Stimulated activated CD8-positive, alpha-beta memory T cell treated with anti-CD3 and anti-CD28 coated beads, Interleukin-12 subunit alpha, Interleukin-12 subunit beta, amount 100 ng/mL, for 4 hours (primary cell): ENCODE measurements around the gene FBLN7.

ENCODE experiments used
- DNase-seq: peaks from one replicate; pipeline ENCODE4 v3.0.0-alpha.2; 2020; ENCODE audit warnings: low read depth

The FBLN7 gene

DNA sequence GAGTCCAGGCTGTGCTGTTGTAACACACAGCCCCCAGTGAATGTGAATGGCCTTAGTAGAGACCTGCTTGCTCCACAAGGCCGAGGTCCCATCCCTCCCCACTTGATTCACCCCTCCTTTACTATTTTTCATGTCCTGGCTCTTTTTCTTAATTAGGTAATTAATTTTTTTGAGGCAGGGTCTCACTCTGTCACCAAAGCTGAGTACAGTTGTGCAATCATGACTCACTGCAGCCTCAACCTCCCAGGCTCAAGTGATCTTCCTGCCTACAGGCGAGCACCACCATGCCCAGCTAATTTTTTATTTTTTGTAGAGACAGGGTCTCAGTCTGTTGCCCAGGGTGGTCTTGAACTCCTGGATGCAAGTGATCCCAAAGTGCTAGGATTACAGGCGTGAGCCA, 19.3 kb downstream of the FBLN7 start:
- DNase-seq, result no peak

DNA sequence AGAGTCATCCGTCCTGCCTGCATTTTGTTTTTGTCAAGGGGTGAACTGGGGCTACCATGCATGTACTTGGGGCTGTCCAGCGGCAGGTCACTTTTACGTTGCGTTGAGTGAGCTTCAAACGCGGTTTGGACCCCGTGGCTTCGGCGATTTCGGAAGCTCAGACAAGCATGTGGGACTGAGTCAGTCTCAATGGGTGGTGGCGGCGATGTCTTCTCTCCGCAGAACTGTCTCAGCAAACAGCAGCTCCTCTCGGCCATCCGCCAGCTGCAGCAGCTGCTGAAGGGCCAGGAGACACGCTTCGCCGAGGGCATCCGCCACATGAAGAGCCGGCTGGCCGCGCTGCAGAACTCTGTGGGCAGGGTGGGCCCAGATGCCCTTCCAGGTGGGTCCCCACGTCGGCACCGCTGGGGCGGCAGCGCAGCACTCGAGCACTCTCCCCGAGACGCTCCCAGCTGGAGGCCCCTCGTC, 21.3 kb downstream of the FBLN7 start:
- DNase-seq, result no peak

DNA sequence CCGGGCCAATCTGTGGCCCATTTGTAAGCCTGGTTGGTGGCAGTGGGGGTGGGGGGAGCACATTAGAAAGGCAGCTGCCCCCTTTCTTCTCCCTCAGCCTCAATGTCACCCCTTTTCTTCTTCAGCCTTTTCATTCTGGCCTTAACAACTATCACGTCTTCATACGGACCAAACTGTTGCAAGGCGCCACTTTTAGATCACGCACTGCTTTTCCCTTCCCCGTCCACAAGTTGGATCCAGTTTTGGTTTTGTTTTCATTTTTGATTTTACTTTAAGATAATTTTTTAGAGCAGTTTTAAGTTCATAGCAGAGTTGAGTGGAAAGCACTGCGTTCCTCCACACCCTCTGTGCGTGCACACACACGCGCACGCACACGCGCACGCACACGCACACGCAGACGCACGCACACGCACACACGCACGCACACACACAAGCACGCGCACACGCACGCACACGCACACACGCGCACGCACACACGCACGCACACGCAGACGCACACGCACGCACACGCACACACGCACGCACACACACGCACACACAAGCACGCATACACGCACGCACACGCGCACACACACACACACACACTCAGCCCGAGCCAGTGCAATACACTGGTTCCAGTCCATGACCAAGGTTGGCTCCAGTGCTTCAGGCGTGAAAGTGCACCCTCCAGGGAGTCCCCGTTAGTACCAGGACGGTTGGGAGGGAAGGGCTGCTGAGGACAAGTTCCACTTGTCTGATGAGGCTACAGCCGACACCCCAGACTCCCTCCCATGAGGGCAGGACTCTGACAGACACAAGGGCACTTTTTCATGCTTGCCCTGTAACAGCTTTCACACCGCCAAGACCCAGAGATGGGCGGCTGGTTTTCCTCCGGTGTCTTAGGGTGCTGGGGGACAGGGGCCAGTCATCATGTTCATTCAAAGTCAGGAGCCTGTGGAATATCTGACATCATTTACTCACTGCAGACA, 22.4 kb downstream of the FBLN7 start:
- no peak for DNase-seq

DNA sequence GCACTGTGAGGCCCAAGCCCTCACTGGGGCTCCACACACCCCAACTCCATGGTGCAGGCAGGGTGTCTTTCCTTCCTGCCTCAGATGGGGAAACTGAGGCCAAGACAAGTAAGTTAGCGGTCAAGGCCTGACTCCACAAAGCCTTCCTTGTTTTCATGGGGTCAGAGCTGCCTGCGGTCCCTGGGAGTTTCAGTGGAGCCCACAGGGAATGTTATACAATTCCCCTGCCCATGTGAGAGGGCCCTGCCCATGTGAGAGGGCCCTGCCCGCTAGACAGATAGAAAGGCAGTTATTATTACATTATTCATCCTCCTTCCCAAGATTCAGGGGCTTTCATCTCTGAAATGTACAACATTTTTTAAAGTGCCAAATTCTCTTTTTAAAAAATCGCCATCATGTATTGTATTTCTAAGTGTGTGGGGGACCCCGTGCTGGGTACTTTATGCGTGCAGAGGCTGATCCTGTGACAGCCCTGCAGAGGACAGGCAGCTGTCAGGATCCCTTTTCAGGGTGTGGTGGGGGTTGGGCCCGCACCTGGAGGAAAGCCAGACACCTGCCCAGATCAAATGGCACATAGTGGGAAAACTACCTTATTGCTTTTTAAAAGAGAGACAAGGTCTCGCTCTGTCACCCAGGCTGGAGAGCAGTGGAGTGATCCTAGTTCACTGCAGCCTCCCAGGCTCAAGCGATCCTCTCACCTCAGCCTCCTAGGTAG, 23.4 kb downstream of the FBLN7 start:
- DNase-seq, result no peak

DNA sequence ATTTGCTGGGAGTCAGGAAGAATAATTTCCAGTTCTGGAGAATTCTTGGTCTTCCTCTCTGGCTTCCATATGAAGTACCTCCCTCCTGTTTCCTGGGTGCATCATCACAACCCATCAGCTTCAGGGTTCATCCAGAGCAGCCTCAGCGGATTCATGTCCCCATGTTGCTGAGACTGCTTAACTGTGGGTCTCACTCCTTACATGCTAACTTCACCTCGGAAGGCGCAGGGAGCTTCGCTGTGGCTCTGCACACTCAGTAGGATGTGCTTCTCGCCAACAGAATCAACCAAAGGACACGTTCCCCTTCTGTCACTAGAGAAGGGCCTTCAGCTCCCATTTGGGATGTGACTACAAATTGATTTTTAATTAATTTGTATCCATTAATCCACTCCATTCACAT, 24.2 kb downstream of the FBLN7 start:
- DNase-seq, result no peak

DNA sequence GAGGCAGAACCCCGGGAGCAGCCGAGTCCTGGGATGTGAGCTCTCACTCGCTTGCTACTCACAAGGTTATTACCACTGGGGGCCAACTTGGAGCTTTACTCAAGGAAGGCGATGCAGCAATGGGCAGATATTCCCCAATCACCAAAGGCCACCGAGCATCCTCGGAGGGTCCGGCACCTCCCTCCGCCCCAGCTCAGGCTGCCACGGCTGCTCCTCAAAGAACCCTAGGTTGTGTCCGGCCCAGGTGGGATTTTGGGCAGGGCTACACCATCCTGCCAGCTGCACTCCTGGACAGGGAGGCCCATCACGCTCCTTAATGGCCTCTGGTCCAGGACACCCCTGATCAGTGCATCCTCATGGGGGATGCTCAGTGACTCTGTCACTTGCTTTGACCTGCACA, 24.8 kb downstream of the FBLN7 start:
- DNase-seq, result no peak

DNA sequence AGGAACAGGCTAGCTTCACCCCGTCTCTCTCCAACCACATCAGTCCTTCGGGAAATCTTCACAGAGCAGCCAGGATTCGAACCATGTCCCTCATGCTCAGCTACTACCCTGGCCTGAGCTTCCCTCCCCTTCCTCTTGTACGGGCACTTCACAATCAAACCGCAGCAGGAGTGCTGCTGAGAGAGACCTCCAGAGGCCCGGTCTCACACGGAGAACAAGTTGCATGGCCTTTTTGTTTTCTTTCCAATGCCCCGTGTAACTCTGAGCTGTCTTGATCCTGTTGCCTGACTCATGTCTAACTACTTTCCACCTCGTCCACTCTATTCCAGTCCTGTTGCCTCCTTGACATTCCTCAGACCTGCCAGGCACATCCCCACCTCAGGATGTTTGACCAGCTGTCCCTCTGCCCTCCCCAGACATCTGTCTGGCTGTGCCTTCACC, 25.4 kb downstream of the FBLN7 start:
- no peak for DNase-seq

DNA sequence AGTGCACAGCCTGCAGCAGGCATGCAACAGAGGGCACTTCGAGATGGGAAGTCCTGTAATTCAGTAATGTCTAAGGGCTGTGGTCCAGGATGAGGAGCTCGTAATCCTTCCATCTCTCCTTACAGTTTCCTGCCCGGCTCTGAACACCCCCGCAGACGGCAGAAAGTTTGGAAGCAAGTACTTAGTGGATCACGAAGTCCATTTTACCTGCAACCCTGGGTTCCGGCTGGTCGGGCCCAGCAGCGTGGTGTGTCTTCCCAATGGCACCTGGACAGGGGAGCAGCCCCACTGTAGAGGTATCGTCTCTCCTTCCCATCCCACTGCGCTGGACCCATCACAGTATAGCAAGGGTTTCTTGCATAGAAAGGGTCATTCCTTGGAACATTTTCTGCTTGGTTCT, 26.7 kb downstream of the FBLN7 start:
- DNase-seq, result no peak

DNA sequence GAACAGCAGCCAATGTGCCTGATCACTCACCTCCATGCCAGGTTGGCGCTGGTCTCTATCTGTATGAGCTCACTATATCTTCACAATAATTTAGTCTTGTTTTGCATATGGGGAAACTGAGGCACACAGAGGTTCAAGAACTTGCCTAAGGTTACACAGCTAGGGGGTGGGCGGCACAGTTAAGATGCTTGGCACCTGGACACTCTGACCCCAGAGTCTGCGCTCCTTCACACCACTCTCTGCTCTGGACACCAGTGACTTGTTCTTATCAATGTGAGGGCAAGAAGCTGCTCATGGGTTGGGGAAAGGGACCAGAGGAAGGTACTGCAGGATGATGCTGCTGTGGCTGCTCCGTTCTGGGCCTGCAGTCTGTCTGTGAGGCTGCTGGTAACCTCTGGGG, 27.1 kb downstream of the FBLN7 start:
- no peak for DNase-seq

DNA sequence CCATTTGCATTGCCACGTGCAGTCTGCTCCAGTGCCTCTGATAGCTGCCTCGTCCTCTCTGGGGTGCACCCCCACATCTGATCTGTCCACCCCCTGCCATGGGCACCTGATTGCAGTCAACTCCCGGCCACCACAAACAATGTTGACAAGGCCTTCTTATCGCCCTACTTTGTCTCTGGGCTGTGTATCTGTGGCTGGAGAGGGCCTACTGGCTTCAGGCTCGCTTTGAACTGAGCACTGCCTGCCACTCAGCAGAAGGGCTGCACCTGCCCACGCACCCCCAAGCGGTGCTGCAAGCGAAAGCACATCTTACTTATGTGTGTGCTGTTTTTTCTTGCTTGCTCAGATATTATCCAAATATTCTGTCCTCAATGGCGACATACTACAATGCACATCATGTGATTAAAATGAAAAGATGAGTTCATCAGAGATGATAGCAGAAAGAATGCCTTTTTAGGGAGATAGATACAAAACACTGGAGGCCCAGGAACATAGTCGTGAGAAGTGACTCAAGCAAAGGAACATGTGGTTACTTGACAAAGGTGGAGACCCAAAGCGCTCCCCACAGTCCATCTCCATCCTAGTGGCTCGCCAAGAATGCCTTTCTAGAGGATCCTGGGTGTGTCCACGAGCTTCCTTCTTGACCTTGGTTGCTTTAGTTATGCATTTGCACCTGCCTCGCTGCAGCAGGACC, 28.8 kb downstream of the FBLN7 start:
- no peak for DNase-seq

DNA sequence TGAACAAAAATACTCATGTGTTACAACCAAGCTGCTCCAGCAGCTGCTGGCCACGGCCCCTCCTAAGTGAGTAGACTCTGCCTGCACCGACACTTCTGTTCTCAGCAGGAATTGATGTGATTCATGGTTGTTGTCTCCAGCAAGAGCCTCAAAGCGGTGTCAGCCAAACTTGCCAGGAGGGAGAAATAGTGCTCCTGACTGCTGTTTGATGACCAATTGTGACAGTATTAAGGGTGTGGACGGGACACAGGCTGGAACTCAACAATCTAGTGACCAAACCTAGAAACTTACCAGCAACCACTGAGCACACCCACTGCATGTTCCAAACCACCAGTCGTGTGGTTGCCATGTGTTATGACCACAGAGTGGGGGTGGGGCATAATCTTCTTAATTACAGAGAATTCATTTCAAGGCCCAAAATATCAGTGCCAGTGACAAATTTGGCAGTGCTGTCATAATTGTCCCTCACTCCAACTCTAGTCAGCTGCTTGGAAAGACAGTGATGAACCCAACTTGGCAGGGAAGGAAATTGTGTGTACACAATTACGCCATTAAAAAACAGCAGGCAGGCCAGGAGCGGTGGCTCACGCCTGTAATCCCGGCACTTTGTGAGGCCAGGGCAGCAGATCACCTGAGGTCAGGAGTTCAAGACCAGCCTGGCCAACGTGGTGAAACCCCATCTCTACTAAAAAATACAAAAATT, 30.4 kb downstream of the FBLN7 start:
- no peak for DNase-seq

DNA sequence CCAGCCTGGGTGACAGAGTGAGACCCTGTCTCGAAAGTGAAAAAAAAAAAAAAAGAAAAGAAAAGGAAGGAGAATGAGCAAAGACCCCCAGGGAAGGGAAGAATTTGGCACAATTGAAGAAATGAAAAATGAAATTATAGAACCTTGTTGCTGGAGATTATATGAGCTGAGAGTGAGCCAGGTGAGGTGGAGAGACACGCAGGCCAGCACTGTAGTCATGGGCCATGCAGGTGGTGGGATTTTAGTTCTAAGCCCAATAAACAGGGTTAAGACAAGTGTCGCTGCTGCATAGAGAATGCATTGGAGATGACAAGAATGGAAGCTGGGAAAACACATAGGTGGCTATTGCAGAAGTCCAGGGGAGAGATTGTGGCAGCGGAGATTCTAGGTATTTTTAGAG, 32.3 kb downstream of the FBLN7 start:
- no peak for DNase-seq

DNA sequence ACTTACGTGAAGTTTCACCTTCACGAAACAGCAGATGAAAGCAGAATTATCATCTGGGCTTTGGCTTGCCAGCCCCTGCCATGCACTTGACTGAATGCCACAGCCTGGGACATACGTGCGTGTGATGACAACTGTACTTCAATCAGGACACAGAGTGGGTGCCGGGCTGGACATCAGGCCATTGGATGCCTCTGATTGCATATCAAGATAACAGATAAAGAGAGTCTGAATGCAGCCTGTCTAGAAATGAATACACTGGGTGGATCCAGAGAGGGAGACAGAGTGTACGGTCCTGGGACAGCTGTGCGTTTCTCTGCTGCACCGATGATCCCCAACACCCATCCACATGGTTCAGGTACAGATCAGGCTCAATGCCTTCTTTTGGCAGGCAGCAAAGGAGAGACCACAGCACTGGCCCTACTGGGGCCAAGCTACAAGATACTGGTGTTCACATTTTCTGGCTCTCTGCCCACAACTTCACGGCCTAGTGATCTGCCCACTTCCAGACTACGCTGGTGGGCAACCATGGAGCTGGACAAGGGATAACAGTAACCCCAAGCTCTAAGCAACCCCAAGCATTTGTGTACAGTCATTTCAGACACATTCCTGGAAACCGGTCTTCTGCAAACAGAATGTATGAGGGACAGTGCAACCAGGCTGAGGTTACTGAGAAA, 35.6 kb downstream of the FBLN7 start:
- DNase-seq, result no peak

DNA sequence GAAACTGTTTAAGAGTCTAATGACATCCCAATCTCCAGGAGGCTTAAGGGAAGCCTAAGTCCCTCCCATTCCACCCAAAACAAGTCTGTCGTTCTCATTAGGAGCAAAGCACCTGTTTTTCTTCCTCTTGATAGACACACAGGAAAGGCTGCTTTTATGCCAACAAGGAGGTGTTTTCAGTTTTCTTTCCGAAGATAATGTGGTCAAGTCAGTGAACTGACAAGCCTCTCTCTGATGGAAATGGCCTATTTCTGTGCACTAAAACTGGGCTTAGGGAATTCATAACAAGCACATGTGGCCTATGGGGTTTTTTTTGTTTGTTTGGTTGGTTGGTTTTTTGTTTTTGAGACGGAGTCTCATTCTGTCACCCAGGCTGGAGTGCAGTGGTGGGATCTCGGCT, 36.2 kb downstream of the FBLN7 start:
- no peak for DNase-seq

DNA sequence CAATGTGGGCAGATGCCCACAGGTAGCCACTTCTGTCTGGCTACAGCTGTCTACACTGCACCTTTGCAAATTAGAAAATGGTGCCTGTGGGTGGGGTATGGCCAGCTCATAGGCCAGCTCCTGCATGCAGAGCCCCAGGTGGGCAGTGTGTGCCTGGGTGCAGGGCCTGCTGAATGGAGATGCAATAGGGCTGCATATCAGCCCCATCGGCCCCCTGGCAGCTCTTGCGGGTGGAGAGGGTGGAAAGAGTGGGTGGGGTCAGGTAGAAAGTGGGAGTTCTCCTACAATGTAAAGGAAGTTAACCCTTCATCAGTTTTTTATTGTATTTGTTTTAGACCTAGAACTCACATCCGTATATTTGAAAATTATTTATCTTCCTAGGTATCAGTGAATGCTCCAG, 37.1 kb downstream of the FBLN7 start:
- DNase-seq, result no peak

DNA sequence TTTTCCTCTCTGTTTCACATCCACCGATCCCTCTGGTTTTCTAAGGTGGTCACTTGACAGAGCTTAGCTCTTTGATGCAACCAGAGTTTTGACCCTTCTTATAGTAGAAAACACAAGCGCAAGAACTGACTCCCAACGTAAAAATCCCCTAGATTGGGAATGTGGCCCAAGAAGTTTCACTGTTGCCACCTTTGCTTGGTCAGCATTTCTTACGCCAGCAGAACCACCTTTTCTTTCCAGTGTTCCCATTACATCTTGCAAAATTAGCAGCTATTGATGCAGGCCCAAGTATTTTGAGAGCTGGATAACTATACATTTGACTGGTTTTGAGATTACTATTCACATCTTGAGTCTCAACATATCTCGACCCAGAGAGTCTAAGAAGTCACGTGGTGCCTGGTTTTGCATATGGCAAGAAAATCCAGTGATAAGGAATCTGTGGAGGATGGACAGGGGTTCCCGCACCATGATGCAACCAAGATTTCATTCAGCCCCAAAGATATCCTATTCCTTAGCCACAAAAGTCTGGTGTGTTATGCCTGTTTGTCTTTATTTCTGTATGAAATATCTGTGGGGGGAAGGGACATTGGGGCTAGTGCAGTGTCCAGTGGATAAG, 37.9 kb downstream of the FBLN7 start:
- DNase-seq, result no peak

DNA sequence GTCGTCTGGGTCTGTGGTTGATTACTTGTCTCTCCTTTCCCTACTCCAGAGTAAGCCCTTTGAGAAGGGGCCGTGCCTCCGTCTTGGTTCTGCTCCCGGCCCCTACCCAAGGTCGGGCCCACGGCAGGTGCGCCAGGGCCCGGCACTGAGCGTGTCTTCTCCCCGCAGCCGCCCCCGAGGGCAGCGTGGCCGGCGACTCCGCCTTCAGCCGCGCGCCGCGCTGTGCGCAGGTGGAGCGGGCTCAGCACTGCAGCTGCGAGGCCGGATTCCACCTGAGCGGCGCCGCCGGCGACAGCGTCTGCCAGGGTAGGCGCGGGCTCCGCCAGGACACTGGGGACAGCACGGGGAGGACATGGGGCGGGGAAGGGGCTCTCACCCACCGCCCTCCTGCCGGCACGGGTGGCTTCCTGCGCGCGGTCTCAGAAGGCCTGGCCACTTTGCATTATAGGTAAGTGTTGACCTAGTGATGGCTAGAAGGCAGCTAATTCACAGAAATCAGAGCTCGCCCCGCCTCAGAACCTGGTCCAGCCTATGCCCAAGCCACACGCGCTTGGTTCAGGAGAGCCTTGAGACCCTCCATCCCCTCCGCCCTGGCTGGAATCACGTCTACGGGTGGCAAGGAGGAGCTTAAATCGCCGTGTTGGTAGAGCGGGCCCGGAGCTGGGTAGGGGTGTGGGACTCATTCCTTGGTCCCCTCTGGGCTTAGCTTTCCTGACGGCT, 43.5 kb downstream of the FBLN7 start:
- DNase-seq, result no peak

DNA sequence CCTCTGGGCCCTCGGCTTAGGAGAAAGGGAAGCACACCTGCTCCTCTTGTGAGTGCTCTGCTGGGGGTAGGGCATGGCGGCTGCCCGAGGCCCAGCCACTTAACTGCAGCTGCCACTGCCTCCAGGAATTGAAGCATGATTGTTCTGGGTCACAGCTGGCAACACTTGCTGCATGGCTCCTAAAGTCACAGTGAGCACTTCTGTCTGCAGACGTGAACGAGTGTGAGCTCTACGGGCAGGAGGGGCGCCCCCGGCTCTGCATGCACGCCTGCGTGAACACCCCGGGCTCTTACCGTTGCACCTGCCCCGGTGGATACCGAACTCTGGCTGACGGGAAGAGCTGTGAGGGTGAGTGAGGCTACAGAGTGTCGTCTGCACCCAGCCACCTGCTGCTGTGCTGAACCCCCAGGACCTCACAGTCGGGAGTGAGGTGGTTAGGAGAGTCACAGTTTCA, 44.4 kb downstream of the FBLN7 start:
- no peak for DNase-seq

DNA sequence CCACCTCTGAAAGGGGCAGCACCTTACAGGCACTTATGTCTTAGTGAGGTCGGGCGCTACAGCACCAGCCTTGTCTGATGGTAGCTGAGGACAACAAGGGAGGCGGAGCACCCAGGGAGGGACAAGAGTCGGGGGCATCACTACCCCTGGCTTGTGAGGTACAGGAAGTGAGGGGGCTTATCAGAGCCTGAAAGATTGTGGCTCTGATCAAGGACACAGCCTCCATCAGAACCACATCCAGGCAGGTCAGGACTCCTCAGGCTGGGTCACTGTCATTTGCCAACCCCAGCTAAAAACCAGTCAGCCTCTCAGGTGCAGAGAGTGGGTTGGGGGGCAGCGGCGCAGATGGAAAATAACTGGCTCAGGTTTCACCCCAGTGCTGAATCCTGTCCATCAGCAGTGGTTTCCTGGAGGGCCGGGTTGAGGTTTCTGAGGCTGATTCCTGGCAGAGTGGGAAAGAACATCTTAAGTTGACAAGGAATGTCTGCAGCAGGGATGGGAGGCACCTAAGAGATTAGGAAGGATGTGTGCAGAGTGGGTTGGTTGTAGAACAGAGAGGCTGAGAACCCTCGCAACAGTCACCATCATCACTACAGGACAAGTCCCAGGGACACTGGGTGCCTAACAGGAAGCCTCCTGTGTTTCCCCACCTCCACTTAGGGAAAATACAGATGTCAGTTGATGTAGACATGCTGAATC, 45.3 kb downstream of the FBLN7 start:
- DNase-seq, result no peak

DNA sequence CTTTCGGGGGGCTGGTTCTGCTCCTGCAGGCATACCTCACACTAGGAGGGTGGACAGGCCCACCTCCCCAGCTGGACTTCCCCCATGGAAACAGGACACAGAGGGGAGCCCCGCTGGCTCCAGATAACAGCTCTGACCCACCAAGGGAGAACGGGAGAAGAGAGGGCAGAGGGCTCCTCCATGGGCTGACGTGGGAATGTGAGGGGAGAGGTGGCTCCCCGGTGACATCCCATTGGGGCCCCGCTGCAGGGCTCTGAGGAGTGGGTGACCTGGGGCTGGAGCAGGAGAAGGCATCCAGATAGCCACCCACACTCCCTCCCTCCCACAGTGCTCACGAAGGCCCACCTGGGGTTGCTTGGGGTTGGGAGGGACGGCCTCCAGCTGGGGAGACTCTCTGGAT, 45.9 kb downstream of the FBLN7 start:
- no peak for DNase-seq
